Activated T-helper 1 cell treated with anti-CD3 and anti-CD28 coated beads, Interleukin-12 subunit alpha, Interleukin-12 subunit beta, Interleukin-2, Interleukin-4 antibody, amounts not matched to agents 30 ng/mL and 10 ng/mL and 1 ng/mL, durations not matched to agents 14 hours and 24 hours and 36 hours (primary cell): Measurements from ENCODE around the gene TMEM204. TPM values are rescaled to one million over a fixed set of nuclear protein-coding genes. Genes with fewer than 3 reads are reported as not detected.
"Not testable (repeated sequence)": the region's sequence is repeated elsewhere in the genome, so short reads cannot be mapped to it uniquely, and the experiment has no call there.

Experiments
- DNase-seq: peaks from one replicate; pipeline ENCODE4 v3.0.0; 2021; ENCODE audit warnings: low spot score
- H3K27ac Mint-ChIP-seq: one replicate; pipeline ENCODE4 v1.8.0; 2021; ENCODE audit warnings: mild to moderate bottlenecking, mixed read lengths
- H3K27me3 Mint-ChIP-seq: one replicate; pipeline ENCODE4 v1.8.0; 2022; ENCODE audit warnings: mild to moderate bottlenecking, moderate library complexity, mixed read lengths; ENCODE audit not compliant: insufficient read depth
- H3K36me3 Mint-ChIP-seq: one replicate; pipeline ENCODE4 v1.8.0; 2021; ENCODE audit warnings: low read depth, mixed read lengths
- H3K4me1 Mint-ChIP-seq: one replicate; pipeline ENCODE4 v1.8.0; 2021; ENCODE audit warnings: low read depth, mixed read lengths
- H3K4me3 Mint-ChIP-seq: one replicate; pipeline ENCODE4 v1.8.0; 2021; ENCODE audit warnings: mild to moderate bottlenecking, moderate library complexity, mixed read lengths
- H3K9me3 Mint-ChIP-seq: one replicate; pipeline ENCODE4 v1.8.0; 2021; ENCODE audit warnings: mixed read lengths
- intact Hi-C: fragments of 100-400 bp; cut with micrococcal nuclease; formaldehyde crosslinking; loops from one replicate; pipeline ENCODE4 v1.15.1; 2024
- total RNA-seq: library from RNA; stranded (reverse); gene quantifications from 2 replicates; pipeline ENCODE4 v1.2.3, GENCODE V29; 2022

Gene TMEM204
- total RNA-seq, 1 donor from 2014 or later = 23.7 TPM

DNA sequence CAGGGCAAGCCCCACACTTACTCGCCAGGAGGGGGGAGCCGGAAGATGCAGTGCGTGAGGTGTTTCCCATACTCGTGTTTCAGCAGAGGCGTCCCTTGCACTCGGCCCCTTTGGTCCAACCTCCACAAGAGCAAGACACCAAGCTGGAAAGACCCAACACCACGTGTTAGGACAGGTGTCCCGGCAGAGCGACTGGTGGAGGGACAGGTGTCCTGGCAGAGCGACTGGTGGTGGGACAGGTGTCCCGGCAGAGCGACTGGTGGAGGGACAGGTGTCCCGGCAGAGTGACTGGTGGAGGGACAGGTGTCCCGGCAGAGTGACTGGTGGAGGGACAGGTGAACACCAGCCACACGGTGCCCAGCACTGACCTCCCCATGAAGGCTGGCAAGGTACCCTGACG, 59.0 kb downstream of the TMEM204 start:
- H3K27ac Mint-ChIP-seq = no peak overlapping the region
- no peaks in the 10 kb centered on the region for H3K27me3 Mint-ChIP-seq
- DNase-seq = no peak
- intact Hi-C loops = no loop called here
- H3K4me1 Mint-ChIP-seq = no peaks in the 10 kb centered on the region
- H3K36me3 Mint-ChIP-seq = no peaks in the 10 kb centered on the region
- H3K9me3 Mint-ChIP-seq = no peaks in the 10 kb centered on the region
- H3K4me3 Mint-ChIP-seq = no peak overlapping the region

GRCh38 chr16:1595511-1595910, 62.0 kb downstream of the TMEM204 start:
- H3K4me3 Mint-ChIP-seq, H3K36me3 Mint-ChIP-seq, DNase-seq, H3K27ac Mint-ChIP-seq, H3K27me3 Mint-ChIP-seq, H3K4me1 Mint-ChIP-seq, intact Hi-C loops, H3K9me3 Mint-ChIP-seq: not testable (repeated sequence)

DNA sequence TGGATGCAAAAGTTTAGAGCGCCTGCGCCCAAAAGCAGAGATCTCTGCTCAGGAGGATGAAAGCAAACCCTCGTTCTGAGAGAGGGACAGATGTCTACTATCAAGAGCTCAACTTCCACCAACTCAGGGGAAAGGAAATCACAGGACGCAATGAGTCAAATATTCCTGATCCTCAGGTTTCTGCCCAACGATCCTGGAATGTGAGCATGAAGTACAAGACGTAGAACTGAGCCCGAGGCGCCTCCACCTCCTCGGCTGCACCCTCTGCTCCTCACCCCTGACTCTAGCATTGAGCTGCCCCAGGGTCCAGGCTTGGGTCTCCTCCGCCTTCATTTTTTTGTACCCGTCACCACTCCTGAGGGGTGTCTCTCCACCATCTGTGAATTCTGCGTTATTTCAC, 63.0 kb downstream of the TMEM204 start:
- H3K4me3 Mint-ChIP-seq = no peak overlapping the region
- no peaks in the 10 kb centered on the region for H3K36me3 Mint-ChIP-seq
- no peaks in the 10 kb centered on the region for H3K9me3 Mint-ChIP-seq
- no peak overlapping the region for H3K27ac Mint-ChIP-seq
- no peak for DNase-seq
- intact Hi-C loops = no loop called here
- H3K4me1 Mint-ChIP-seq = no peaks in the 10 kb centered on the region
- no peaks in the 10 kb centered on the region for H3K27me3 Mint-ChIP-seq

DNA sequence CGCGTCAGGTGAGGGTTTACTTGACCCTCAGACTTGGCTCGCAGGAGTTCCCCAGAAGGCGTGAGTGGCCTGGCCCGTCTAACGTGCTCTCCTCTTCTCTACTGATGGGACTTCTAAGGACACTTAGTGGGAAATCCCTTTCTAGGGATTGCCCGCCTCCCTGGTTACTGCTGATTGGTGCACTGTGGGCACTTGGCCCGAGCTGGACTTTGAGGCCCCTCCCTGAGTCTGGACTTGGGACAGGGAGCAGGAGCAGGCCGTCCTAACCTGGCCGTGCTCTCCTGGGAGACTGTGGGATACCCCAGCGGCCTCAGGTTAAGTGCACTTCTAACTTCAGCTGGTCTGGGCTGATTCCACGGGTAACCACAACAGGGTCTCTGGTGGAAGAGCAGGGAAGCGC, 63.7 kb downstream of the TMEM204 start:
- Mint-ChIP-seq H3K4me1 (no peaks in the 10 kb centered on the region), H3K27ac (no peak overlapping the region), H3K4me3 (no peak overlapping the region), H3K36me3 (no peaks in the 10 kb centered on the region), H3K9me3 (no peaks in the 10 kb centered on the region), H3K27me3 (no peaks in the 10 kb centered on the region)
- no peak for DNase-seq
- intact Hi-C loops = no loop called here

- H3K4me1 Mint-ChIP-seq = no peaks in the 10 kb centered on the region
These were observed 67.6 kb downstream of the TMEM204 start for GRCh38 chr16:1601031-1601430.

DNA sequence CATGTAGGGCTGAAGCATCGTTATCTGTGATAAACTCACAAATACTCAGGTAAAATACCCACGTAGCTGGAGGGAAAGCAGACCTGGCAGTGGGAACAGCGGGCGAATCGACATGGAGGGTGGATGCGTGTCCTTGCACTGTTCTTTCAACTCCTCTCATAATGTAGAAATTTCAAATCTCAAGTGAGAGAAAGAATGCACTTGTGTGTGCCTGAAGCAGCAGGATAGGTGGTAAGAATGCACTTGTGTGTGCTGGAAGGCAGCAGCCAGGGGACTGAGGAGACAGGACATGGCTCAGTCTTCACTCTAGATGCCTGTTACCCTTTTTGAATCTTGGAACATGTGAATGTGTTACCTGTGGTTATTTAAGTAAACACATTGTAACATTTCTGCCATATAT, 68.0 kb downstream of the TMEM204 start:
- H3K9me3 Mint-ChIP-seq = no peaks in the 10 kb centered on the region
- no peak for DNase-seq
- no peak overlapping the region for H3K4me3 Mint-ChIP-seq
- H3K27me3 Mint-ChIP-seq = no peaks in the 10 kb centered on the region
- intact Hi-C loops = no loop called here
- H3K4me1 Mint-ChIP-seq = no peaks in the 10 kb centered on the region
- H3K36me3 Mint-ChIP-seq = peaks cover 1% of the 10 kb centered on the region
- H3K27ac Mint-ChIP-seq = no peak overlapping the region

More at GRCh38 chr16:1601031-1601430, 67.6 kb downstream of the TMEM204 start:
- Mint-ChIP-seq H3K36me3 (peaks cover 1% of the 10 kb centered on the region), H3K4me3 (no peak overlapping the region), H3K9me3 (no peaks in the 10 kb centered on the region), H3K27me3 (no peaks in the 10 kb centered on the region), H3K27ac (no peak overlapping the region)
- intact Hi-C loops = no loop called here
- no peak for DNase-seq

GRCh38 chr16:1602285-1602684, 68.8 kb downstream of the TMEM204 start:
- no peak overlapping the region for H3K4me3 Mint-ChIP-seq
- no peak for DNase-seq
- intact Hi-C loops = no loop called here
- H3K36me3 Mint-ChIP-seq = peaks cover 4% of the 10 kb centered on the region
- no peaks in the 10 kb centered on the region for H3K27me3 Mint-ChIP-seq
- H3K4me1 Mint-ChIP-seq = no peaks in the 10 kb centered on the region
- no peaks in the 10 kb centered on the region for H3K9me3 Mint-ChIP-seq
- no peak overlapping the region for H3K27ac Mint-ChIP-seq

Other genes starting within 250 kb of the TMEM204 start
- gene UBE2I, start 224.0 kb upstream of the TMEM204 start, total RNA-seq = 257 TPM in 2 replicates
- gene BAIAP3, start 200.0 kb upstream of the TMEM204 start, total RNA-seq = 0.07 and 0.18 TPM in 2 replicates
- 87.4 and 89.4 TPM in 2 replicates for gene TSR3, start 181.8 kb upstream of the TMEM204 start, total RNA-seq
- 21.4 and 22.5 TPM in 2 replicates for gene GNPTG, start 181.7 kb upstream of the TMEM204 start, total RNA-seq
- gene UNKL, start 119.0 kb upstream of the TMEM204 start, total RNA-seq = 42.7 and 46.1 TPM in 2 replicates
- gene UQCC4, start 112.9 kb upstream of the TMEM204 start, total RNA-seq = 22.6 and 23.4 TPM in 2 replicates
- gene PERCC1, start 102.6 kb upstream of the TMEM204 start, total RNA-seq = not detected in 2 replicates
- gene CCDC154, start 89.1 kb upstream of the TMEM204 start, total RNA-seq = 0.44 and 2.0 TPM in 2 replicates
- gene CLCN7, start 58.6 kb upstream of the TMEM204 start, total RNA-seq = 61.7 and 68.7 TPM in 2 replicates
- gene PTX4, start 44.7 kb upstream of the TMEM204 start, total RNA-seq = 0.20 TPM in 1 of 2 replicates, not detected in the other
- 94.1 and 95.3 TPM in 2 replicates for gene TELO2, start 40.3 kb upstream of the TMEM204 start, total RNA-seq
- gene IFT140, start 78.4 kb downstream of the TMEM204 start, total RNA-seq = 8.8 and 9.5 TPM in 2 replicates
- 38.6 and 38.7 TPM in 2 replicates for gene CRAMP1, start 78.7 kb downstream of the TMEM204 start, total RNA-seq
- gene JPT2, start 144.6 kb downstream of the TMEM204 start, total RNA-seq = 106 and 119 TPM in 2 replicates
- 84.4 and 84.6 TPM in 2 replicates for gene MAPK8IP3, start 172.5 kb downstream of the TMEM204 start, total RNA-seq
- gene NME3, start 237.9 kb downstream of the TMEM204 start, total RNA-seq = 49.5 and 49.9 TPM in 2 replicates
- 31.0 and 32.7 TPM in 2 replicates for gene EME2, start 239.1 kb downstream of the TMEM204 start, total RNA-seq
- gene MRPS34, start 239.5 kb downstream of the TMEM204 start, total RNA-seq = 209 and 215 TPM in 2 replicates
- gene SPSB3, start 248.9 kb downstream of the TMEM204 start, total RNA-seq = 30.3 and 30.8 TPM in 2 replicates
- gene NUBP2, start 249.3 kb downstream of the TMEM204 start, total RNA-seq = 81.6 and 82.8 TPM in 2 replicates